ENCODE data around the gene AKAP14. TPM values are rescaled to one million over a fixed set of nuclear protein-coding genes. Genes with fewer than 3 reads are reported as not detected.
A peak's percentile ranks its signal among the peaks of the same experiment; 100 is the strongest.
"Not testable (repeated sequence)": the region's sequence is repeated elsewhere in the genome, so short reads cannot be mapped to it uniquely, and the experiment has no call there.

The AKAP14 gene
- not detected for total RNA-seq
- long read RNA-seq = 0 reads

- ATAC-seq (no peak), DNase-seq (no peak)
- intact Hi-C loops (cut with DNase I) = no loop called here
Observed at GRCh38 chrX:119895843-119896326, at the start of gene AKAP14. Gene AKAP14, plus strand, starts transcription at chrX:119895893. Its CDS starts 7,331 bp downstream, at chrX:119903224.

GRCh38 chrX:119852382-119853353 lies 43.0 kb upstream of the AKAP14 start, which contains the start of gene UPF3B:
Gene UPF3B, minus strand, starts transcription at chrX:119852963. Its CDS starts 35 bp downstream, at chrX:119852928.
- peak; percentile 96 for DNase-seq
- peak; percentile 98 to 99 for ATAC-seq
- intact Hi-C loops (cut with DNase I) = no loop called here

DNA sequence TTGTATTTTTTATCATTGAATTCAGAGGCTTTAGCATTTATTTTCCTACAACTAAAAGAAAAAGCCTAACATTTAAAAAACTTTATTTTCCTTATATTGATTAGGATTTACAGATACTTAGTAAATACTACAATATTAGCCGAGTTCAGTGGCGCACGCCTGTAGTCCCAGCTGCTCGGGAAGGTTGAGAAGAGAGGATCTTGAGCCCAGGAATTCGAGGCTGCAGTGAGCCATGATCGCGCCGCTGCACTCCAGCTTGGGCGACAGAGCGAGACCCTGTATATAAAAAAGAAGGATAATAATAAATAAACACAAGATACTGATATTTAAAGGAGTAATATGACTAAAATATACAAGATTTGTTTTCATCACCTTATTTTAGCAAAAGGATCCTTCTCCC lies 42.2 kb upstream of the AKAP14 start:
- ATAC-seq = no peak
- intact Hi-C loops (cut with DNase I) = no loop called here
- no peak for DNase-seq

DNA sequence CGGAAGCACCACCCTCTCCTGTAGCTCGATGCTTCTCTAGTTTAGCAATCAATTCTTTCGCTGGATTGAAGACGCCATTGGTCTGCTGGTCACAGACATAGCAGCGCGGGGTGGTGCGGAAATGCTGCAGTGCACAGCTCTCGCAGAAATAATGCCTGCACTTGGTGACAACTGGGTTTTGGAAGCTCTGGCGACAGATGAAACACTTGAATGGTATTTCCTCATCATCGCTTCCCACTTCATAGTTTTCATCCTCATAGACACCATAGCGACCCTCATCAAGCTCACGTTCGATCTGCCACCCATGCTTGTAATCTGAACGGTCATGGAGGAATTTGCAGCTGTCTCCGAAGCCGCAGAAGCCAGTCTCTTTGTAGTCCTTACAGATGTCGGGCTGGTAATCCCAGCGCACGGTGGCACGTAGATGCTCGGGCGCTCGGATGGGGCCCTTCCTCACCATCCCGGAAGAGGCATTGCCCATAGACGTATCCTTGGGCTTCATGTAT lies 25.0 kb upstream of the AKAP14 start:
- peak; percentile 12 to 44 for ATAC-seq
- peak; percentile 28 for DNase-seq
- intact Hi-C loops (cut with DNase I) = loop anchor here in 1 of 2 donors (2.0 kb wide), 1 partner anchor 78 kb away; no protein-coding TSS in a partner anchor

DNA sequence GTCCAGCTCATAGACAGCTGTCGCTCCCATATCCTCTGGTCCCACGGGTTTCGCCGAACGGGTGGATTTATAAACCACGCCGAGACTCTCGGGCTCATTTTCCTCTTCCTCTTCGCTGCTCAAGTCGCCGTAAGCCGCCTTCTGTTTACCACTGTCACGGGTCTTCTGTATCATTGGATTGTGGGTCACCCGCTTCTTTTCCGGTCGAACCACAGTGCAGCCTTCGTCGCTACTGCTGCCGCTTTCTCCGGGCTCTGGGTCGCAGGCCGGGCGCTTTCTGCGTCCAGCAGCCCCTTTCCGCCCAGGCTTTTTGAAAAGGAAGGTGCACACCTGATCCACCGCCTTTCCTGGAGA lies 24.5 kb upstream of the AKAP14 start:
- intact Hi-C loops (cut with DNase I) = loop anchor here in 1 of 2 donors (2.0 kb wide), 1 partner anchor 78 kb away; no protein-coding TSS in a partner anchor
- ATAC-seq = peak; percentile 42 to 48

GRCh38 chrX:119871599-119872395 lies 23.9 kb upstream of the AKAP14 start, which contains the start of the genes NDUFA1 and RNF113A:
Gene NDUFA1, plus strand, starts transcription at chrX:119871832. Its CDS starts 80 bp downstream, at chrX:119871912.
Gene RNF113A, minus strand, starts transcription at chrX:119871733. Its CDS starts 120 bp downstream, at chrX:119871613.
- intact Hi-C loops (cut with DNase I) = loop anchor here in 1 of 2 donors (2.0 kb wide), 1 partner anchor 79 kb away; no protein-coding TSS in a partner anchor
- ATAC-seq (peak; percentile 98 to 99), DNase-seq (peak; percentile 85)

More for the DNA sequence above, 24.5 kb upstream of the AKAP14 start:
- no peak for DNase-seq

DNA sequence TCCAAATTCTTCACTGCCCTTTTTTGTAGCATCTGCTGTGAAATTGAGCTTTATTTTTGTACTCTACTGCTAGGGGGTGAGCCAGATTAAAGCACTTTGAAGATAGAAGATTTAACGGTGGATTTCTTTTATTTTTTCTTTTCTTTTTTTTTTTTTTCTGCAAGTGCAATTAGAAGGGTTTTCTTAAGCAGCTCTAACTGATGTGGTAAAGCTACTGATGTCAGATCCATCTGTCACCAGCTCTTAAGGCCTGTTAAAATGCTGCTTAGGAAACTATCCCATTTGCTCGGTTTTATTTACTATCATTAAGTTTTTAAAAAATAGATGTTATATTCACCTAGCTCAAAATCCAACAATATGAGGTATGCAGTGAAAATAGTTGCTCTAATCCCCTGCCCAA lies 17.0 kb upstream of the AKAP14 start:
- ATAC-seq (no peak), DNase-seq (no peak)
- intact Hi-C loops (cut with DNase I) = no loop called here

DNA sequence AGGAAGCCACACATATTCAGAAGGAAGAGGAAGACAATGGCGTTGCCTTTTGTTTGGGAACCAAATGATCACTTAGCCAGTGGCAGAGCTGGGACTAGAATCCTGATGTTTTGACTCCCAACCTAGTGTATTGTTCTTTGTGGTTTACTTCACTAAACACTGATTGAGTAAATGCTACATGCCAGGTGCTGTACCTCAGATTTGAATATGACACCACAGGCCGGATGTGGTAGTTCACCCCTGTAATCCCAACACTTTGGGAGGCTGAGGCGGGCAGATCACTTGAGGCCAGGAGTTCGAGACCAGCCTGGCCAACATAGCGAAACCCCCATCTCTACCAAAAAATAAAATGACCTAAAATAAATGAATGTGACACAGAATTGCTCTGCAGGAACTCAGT lies 15.6 kb upstream of the AKAP14 start:
- ATAC-seq (no peak), DNase-seq (no peak)
- intact Hi-C loops (cut with DNase I) = no loop called here

- ATAC-seq = peak; percentile 57 to 82
- intact Hi-C loops (cut with DNase I) = no loop called here
- DNase-seq = no peak
Observed at GRCh38 chrX:119880552-119881437, 14.9 kb upstream of the AKAP14 start.

GRCh38 chrX:119885554-119886428 lies 9.9 kb upstream of the AKAP14 start:
- ATAC-seq (no peak), DNase-seq (no peak)
- intact Hi-C loops (cut with DNase I) = no loop called here

DNA sequence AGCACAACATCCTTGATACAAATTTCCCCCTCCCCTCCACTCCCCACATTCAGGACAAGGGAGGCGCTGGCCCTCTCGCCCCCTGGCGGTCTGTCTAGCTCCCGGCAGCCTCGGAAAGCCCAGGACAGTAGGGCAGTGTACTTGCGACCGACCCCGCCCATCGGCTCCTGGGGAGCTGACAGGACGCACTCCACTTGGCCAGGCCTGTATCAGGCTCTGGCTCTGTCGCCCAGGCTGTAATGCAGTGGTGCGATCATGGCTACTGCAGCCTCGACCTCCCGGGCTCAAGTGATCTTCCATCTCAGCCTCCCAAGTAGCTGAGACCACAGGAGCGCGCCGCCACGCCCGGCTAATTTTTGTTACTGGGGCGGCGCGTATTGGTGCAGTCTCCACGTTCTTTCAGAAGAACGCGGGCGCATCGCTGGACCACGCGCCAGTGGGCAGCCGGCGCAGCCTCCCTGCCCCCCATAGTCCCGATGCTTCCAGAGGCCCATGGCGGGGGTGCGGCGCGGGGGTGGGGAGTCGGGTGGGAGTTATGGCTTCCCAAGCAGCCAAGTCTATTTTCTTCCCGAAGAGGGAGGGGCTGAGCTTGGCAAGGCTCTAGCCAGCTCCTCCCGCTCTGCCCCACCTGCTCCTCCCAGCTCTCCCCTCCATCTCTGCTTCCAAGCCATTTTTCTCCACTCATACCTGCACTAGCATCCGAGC lies 7.8 kb upstream of the AKAP14 start:
- DNase-seq = peak; percentile 69
- peak; percentile 84 to 90 for ATAC-seq
- intact Hi-C loops (cut with DNase I) = no loop called here

DNA sequence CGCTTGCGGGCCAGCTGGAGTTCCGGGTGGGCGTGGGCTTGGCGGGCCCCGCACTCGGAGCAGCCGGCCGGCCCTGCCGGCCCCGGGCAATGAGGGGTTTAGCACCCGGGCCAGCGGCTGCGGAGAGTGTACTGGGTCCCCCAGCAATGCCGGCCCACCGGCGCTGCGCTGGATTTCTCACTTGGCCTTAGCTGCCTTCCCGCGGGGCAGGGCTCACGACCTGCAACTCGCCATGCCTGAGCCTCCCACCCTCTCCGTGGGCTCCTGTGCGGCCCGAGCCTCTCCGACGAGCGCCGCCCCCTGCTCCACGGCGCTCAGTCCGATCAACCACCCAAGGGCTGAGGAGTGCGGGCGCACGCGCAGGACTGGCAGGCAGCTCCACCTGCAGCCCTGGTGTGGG lies 5.1 kb upstream of the AKAP14 start:
- intact Hi-C loops (cut with DNase I); ATAC-seq; DNase-seq: not testable (repeated sequence)

DNA sequence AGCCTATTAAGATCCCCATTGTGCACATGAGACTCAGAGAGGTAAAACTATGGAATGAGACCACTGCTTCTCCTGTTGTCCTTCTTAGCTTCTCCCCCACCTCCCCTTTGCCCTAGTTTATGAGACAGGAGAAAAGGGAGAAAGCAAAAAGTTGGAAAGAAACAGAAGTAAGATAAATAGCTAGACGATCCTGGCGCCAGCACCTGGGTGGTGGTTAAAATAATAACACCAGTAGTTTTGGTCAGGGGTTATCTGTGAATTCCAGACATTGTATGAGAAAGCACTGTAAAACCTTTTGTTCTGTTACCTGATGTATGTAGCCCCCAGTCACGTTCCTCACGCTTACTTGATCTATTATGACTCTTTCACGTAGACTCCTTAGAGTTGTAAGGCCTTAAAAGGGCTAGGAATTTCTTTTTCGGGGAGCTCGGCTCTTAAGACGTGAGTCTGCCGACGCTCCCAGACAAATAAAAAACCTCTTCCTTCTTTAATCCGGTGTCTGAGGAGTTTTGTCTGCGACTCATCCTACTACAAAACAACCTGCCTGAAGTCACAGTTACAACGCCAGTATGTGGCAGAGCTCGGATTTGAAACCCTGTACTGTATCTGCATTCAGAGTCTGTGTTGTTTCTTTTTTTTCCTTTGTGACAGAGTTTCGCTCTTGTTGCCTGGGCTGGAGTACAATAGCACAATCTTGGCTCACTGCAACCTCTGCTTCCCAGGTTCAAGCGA lies 3.6 kb upstream of the AKAP14 start:
- DNase-seq; ATAC-seq; intact Hi-C loops (cut with DNase I): not testable (repeated sequence)

GRCh38 chrX:119899125-119899524 lies 3.4 kb downstream of the AKAP14 start:
- intact Hi-C loops (cut with DNase I) = no loop called here
- peak; percentile 23 to 38 for ATAC-seq
- no peak for DNase-seq

- intact Hi-C loops (cut with DNase I) = no loop called here
- no peak for ATAC-seq
- DNase-seq = no peak
Observed at GRCh38 chrX:119900976-119901375, 5.3 kb downstream of the AKAP14 start.

- intact Hi-C loops (cut with DNase I) = no loop called here
- ATAC-seq (no peak), DNase-seq (no peak)
Observed at GRCh38 chrX:119916310-119916709, 20.6 kb downstream of the AKAP14 start.
